ENCODE results near the gene DENND4B. TPM values are rescaled to one million over a fixed set of nuclear protein-coding genes. Genes with fewer than 3 reads are reported as not detected.

Gene DENND4B
- total RNA-seq, 6 experiments from 2014 or later = 20.5 to 26.6 (median 23.4) TPM

DNA sequence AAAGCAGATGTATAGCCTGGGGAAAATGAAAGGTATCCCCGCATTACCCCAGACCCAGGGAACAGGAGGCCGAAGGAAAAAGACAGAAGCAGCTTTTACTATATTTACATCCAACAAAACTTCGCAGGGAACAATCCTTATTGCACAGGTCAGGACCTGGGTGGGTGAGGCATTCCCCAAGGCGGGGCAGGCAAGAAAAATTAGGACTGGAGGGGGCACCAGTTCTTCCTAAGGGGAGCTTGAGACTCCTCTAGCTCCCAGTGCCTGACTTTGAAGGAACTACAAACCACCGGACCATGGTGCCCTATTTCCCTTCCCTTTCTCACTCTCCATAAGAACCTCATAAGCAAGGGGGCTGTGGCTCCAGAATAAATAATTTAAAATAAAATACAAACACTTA is 17.1 kb downstream of the DENND4B start:
- peaks cover 4% of the 10 kb centered on the region for H3K27me3 Mint-ChIP-seq (ENCODE audit: insufficient read depth)
- TF ChIP-seq, protein P1, sequence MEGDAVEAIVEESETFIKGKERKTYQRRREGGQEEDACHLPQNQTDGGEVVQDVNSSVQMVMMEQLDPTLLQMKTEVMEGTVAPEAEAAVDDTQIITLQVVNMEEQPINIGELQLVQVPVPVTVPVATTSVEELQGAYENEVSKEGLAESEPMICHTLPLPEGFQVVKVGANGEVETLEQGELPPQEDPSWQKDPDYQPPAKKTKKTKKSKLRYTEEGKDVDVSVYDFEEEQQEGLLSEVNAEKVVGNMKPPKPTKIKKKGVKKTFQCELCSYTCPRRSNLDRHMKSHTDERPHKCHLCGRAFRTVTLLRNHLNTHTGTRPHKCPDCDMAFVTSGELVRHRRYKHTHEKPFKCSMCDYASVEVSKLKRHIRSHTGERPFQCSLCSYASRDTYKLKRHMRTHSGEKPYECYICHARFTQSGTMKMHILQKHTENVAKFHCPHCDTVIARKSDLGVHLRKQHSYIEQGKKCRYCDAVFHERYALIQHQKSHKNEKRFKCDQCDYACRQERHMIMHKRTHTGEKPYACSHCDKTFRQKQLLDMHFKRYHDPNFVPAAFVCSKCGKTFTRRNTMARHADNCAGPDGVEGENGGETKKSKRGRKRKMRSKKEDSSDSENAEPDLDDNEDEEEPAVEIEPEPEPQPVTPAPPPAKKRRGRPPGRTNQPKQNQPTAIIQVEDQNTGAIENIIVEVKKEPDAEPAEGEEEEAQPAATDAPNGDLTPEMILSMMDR (IDR thresholded peaks at IDR 0.05) = no peak
- H3K36me3 Mint-ChIP-seq (ENCODE audit: low read depth) = peaks cover 2% of the 10 kb centered on the region
- H3K9me3 Mint-ChIP-seq = no peaks in the 10 kb centered on the region
- H3K4me3 Mint-ChIP-seq = no peak overlapping the region
- H3K27ac Mint-ChIP-seq = peak overlapping the region; percentile 81
- no peak for DNase-seq
- H3K4me1 Mint-ChIP-seq (ENCODE audit: low read depth) = peaks cover 17% of the 10 kb centered on the region

- H3K27me3 Mint-ChIP-seq (ENCODE audit: insufficient read depth) = peaks cover 4% of the 10 kb centered on the region
- TF ChIP-seq, protein P1 (IDR thresholded peaks at IDR 0.05) = no peak
- peak; percentile 37 for DNase-seq
- H3K4me1 Mint-ChIP-seq (ENCODE audit: low read depth) = peaks cover 21% of the 10 kb centered on the region
- H3K9me3 Mint-ChIP-seq = no peaks in the 10 kb centered on the region
- peak overlapping the region; percentile 81 for H3K27ac Mint-ChIP-seq
- H3K4me3 Mint-ChIP-seq = no peak overlapping the region; the same call in 1 of the 2 replicates
- no peaks in the 10 kb centered on the region; the same call in 1 of the 2 replicates for H3K36me3 Mint-ChIP-seq (ENCODE audit: low read depth)
Observed at GRCh38 chr1:153928791-153929341, 17.7 kb downstream of the DENND4B start.

- Mint-ChIP-seq H3K36me3 (ENCODE audit: low read depth) (no peaks in the 10 kb centered on the region; the same call in 1 of the 2 replicates), H3K27me3 (ENCODE audit: insufficient read depth) (peaks cover 4% of the 10 kb centered on the region), H3K9me3 (no peaks in the 10 kb centered on the region), H3K27ac (peak overlapping the region; percentile 81), H3K4me1 (ENCODE audit: low read depth) (peaks cover 26% of the 10 kb centered on the region), H3K4me3 (no peak overlapping the region; the same call in 1 of the 2 replicates)
- DNase-seq = no peak
- TF ChIP-seq, protein P1 (IDR thresholded peaks at IDR 0.05) = no peak
Observed at GRCh38 chr1:153928245-153928644, 18.3 kb downstream of the DENND4B start.

- no peak overlapping the region for H3K4me3 Mint-ChIP-seq
- TF ChIP-seq, protein P1 (IDR thresholded peaks at IDR 0.05) = no peak
Observed at GRCh38 chr1:153926405-153926804, 20.1 kb downstream of the DENND4B start.

DNA sequence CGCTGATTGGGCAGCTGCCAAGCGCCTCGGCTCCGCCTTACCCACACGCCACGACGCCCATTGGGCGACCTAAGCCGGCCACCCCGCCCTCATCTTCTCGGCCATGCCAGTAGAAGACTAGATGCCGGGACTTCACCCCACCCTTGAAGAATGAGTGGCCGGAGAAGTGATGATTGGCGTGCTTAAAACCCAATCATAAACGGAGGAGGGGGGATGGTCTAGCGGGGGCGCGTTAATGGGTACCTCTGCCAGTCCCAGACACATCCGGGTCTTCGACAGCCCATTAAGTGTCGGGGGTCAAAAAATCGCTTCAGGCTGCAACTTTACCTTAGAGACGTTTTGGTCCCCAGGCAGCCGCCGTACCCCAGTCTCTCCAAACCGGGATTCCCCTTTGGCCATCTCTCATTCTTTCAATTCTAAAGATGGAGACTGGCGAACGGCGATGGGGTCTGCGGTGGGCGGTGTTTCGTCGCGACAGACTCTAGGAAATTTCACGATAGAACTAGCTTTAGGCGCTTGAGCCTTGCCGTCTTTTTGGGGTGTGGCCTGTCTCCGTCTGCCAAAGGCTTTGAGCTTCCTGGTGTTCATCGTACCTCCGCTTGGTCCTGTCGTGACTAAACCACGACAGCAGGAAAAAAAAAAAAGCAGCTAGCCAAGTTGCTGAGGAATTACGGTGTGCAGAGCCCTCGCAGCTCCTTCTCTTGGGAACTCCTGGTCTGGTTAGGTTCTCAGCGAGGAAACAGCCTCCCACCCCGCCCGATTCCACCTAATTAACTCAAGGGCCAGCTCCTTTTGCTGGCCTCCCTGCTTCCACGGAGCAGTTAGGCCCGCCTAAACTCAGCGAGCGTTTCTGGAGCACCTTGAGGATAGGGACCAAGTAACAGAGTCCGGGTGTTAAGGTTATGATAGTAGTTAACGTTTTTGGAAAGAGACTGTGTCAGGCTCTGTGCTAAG is 23.3 kb downstream of the DENND4B start, which contains the start of gene GATAD2B:
GATAD2B (minus strand) TSS at position 1 of the 954 bp plus-strand sequence. CDS start 94,625 bp downstream, outside the sequence.
- H3K4me1 Mint-ChIP-seq (ENCODE audit: low read depth) = peaks cover 35% of the 10 kb centered on the region
- peak; percentile 100 for DNase-seq
- H3K9me3 Mint-ChIP-seq = no peaks in the 10 kb centered on the region
- no peaks in the 10 kb centered on the region for H3K36me3 Mint-ChIP-seq (ENCODE audit: low read depth)
- H3K27ac Mint-ChIP-seq = peak within 1 kb of the TSS; percentile 96
- H3K27me3 Mint-ChIP-seq (ENCODE audit: insufficient read depth) = no peaks in the 10 kb centered on the region; the same call in none of the 2 replicates
- TF ChIP-seq, protein P1 (IDR thresholded peaks at IDR 0.05) = no peak
- peak within 1 kb of the TSS; percentile 86 for H3K4me3 Mint-ChIP-seq

More at GRCh38 chr1:153926405-153926804, 20.1 kb downstream of the DENND4B start:
- Mint-ChIP-seq H3K9me3 (no peaks in the 10 kb centered on the region), H3K4me1 (ENCODE audit: low read depth) (peaks cover 30% of the 10 kb centered on the region), H3K27me3 (ENCODE audit: insufficient read depth) (peaks cover 2% of the 10 kb centered on the region), H3K27ac (no peak overlapping the region), H3K36me3 (ENCODE audit: low read depth) (no peaks in the 10 kb centered on the region; the same call in 1 of the 2 replicates)
- no peak for DNase-seq
